HepG2 (cell line): Measurements from ENCODE around the gene ZNF442. TPM values are rescaled to one million over a fixed set of nuclear protein-coding genes. Genes with fewer than 3 reads are reported as not detected.

ENCODE experiments used
- GTF3A ChIP-seq: sonication (generic); formaldehyde crosslinking; conservative IDR thresholded peaks from 2 replicates; pipeline ENCODE4 v1.4.0; 2020; ENCODE audit warnings: mild to moderate bottlenecking, missing genetic modification reagents
- HHEX ChIP-seq: IDR thresholded peaks from 2 replicates; pipeline ENCODE4 v1.6.1; 2016; ENCODE audit warnings: control low read depth
- HIVEP1 ChIP-seq: sonication (generic); formaldehyde crosslinking; IDR thresholded peaks from 2 replicates; pipeline ENCODE4 v1.4.0; 2020; ENCODE audit warnings: mild to moderate bottlenecking, missing genetic modification reagents
- HOXA3 ChIP-seq: sonication (generic); formaldehyde crosslinking; IDR thresholded peaks from 2 replicates; pipeline ENCODE4 v1.5.0; 2020; ENCODE audit warnings: missing genetic modification reagents
- IRF2 ChIP-seq: IDR thresholded peaks from 2 replicates; pipeline ENCODE4 v1.6.1; 2018; ENCODE audit warnings: missing genetic modification reagents, missing compliant biosample characterization
- JUND ChIP-seq: sonication (generic); formaldehyde crosslinking; IDR thresholded peaks from 2 replicates; pipeline ENCODE4 v1.8.0; 2022; ENCODE audit warnings: mild to moderate bottlenecking, missing genetic modification reagents
- SMAD3 ChIP-seq: sonication (generic); formaldehyde crosslinking; IDR thresholded peaks from 2 replicates; pipeline ENCODE4 v1.4.0; 2020; ENCODE audit warnings: missing genetic modification reagents
- TOE1 ChIP-seq: sonication (generic); formaldehyde crosslinking; IDR thresholded peaks from 2 replicates; pipeline ENCODE4 v1.4.0; 2020; ENCODE audit warnings: mild to moderate bottlenecking, missing genetic modification reagents
- ZNF263 ChIP-seq: sonication (generic); formaldehyde crosslinking; IDR thresholded peaks from 2 replicates; pipeline ENCODE4 v1.4.0; 2020; ENCODE audit warnings: missing genetic modification reagents
- ZNF782 ChIP-seq: sonication (generic); formaldehyde crosslinking; IDR thresholded peaks from 2 replicates; pipeline ENCODE4 v1.4.0; 2020; ENCODE audit warnings: missing genetic modification reagents, mild to moderate bottlenecking, borderline replicate concordance
- polyA plus RNA-seq, 8 experiments: library from polyadenylated mRNA; depleted of rRNA in 3 of 8; stranded (reverse) in 7 of 8; unstranded in 1 of 8; fragments of >200 nt; fragmentation: Illumina TruSeq in 4 of 8; extraction: Trizol in 4 of 8; gene quantifications; 2 replicates each; pipeline versions ENCODE4 v1.2.1 to v1.2.3, GENCODE V29; 2011 to 2016; ENCODE audit warnings: low read depth in 4 of 8, missing spikeins in 1 of 8, mixed read lengths in 1 of 8; ENCODE audit not compliant: insufficient read depth in 1 of 8
- total RNA-seq, 5 experiments: library from RNA; depleted of rRNA; stranded (reverse); fragments of >200 nt; fragmentation: Illumina TruSeq; extraction: Trizol; gene quantifications; 2 replicates each; pipeline ENCODE4 v1.2.3, GENCODE V29; 2016; ENCODE audit warnings: low read depth in 1 of 5
- TF ChIP-seq, protein P1 (sequence below): sonication (generic); formaldehyde crosslinking; IDR thresholded peaks from 2 replicates; pipeline ENCODE4 v1.4.0; 2020; ENCODE audit warnings: low read depth, mild to moderate bottlenecking, missing genetic modification reagents
- TF ChIP-seq, protein P2 (sequence below): sonication (generic); formaldehyde crosslinking; IDR thresholded peaks from 2 replicates; pipeline ENCODE4 v1.4.0; 2020; ENCODE audit warnings: mild to moderate bottlenecking, missing genetic modification reagents
- TF ChIP-seq, protein P3 (sequence below): sonication (generic); formaldehyde crosslinking; IDR thresholded peaks from 2 replicates; pipeline ENCODE4 v1.4.0; 2020; ENCODE audit warnings: mild to moderate bottlenecking, missing genetic modification reagents
- TF ChIP-seq, protein P4 (sequence below): sonication (generic); formaldehyde crosslinking; IDR thresholded peaks from 2 replicates; pipeline ENCODE4 v1.5.1; 2020; ENCODE audit warnings: mild to moderate bottlenecking, moderate library complexity, missing genetic modification reagents
- TF ChIP-seq, protein P5 (sequence below): IDR thresholded peaks from 2 replicates; pipeline ENCODE4 v1.6.1; 2016; ENCODE audit warnings: low read depth, control low read depth
- TF ChIP-seq, protein P6 (sequence below): sonication (generic); formaldehyde crosslinking; IDR thresholded peaks from 2 replicates; pipeline ENCODE4 v1.4.0; 2020; ENCODE audit warnings: missing genetic modification reagents

The ZNF442 gene
- total and polyA plus RNA-seq, 2 of the 13 experiments (the other 11 are each of a cell fraction or from before 2014, with no cell fraction given), result 1.0 to 6.0 TPM

DNA sequence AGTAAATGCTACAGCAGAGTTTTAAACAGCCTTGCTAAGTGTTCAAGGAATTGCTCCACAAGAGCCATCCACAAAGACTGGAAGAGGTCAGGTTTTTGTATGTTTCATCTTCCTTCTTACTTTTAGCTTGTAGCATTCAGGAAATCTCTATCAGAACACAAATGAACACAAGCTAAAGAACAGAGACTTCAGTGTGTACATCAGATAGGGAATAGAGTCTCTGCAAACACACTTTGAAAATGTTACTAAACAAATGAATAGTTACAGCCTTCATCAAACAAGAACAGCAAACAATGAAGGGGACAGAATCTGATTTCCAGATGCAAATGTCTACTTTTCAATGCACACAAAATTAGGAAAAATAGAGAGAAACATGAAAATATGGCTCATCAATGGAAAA, 39.8 kb downstream of the ZNF442 start (continued):
- TF ChIP-seq HOXA3 (CRISPR knock-in tag) (no peak), IRF2 (CRISPR knock-in tag) (no peak), TOE1 (no peak), HHEX (CRISPR knock-in tag) (no peak), JUND (CRISPR knock-in tag) (no peak), SMAD3 (CRISPR knock-in tag) (0 out of 2 replicates have a peak, but pooled peaks have one; percentile 33), ZNF263 (CRISPR knock-in tag) (no peak), ZNF782 (CRISPR knock-in tag) (no peak), HIVEP1 (CRISPR knock-in tag) (no peak), GTF3A (CRISPR knock-in tag) (no peak)
- TF ChIP-seq, protein P1, sequence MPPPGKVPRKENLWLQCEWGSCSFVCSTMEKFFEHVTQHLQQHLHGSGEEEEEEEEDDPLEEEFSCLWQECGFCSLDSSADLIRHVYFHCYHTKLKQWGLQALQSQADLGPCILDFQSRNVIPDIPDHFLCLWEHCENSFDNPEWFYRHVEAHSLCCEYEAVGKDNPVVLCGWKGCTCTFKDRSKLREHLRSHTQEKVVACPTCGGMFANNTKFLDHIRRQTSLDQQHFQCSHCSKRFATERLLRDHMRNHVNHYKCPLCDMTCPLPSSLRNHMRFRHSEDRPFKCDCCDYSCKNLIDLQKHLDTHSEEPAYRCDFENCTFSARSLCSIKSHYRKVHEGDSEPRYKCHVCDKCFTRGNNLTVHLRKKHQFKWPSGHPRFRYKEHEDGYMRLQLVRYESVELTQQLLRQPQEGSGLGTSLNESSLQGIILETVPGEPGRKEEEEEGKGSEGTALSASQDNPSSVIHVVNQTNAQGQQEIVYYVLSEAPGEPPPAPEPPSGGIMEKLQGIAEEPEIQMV (CRISPR knock-in tag), result no peak
- TF ChIP-seq, protein P2, sequence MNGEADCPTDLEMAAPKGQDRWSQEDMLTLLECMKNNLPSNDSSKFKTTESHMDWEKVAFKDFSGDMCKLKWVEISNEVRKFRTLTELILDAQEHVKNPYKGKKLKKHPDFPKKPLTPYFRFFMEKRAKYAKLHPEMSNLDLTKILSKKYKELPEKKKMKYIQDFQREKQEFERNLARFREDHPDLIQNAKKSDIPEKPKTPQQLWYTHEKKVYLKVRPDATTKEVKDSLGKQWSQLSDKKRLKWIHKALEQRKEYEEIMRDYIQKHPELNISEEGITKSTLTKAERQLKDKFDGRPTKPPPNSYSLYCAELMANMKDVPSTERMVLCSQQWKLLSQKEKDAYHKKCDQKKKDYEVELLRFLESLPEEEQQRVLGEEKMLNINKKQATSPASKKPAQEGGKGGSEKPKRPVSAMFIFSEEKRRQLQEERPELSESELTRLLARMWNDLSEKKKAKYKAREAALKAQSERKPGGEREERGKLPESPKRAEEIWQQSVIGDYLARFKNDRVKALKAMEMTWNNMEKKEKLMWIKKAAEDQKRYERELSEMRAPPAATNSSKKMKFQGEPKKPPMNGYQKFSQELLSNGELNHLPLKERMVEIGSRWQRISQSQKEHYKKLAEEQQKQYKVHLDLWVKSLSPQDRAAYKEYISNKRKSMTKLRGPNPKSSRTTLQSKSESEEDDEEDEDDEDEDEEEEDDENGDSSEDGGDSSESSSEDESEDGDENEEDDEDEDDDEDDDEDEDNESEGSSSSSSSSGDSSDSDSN (CRISPR knock-in tag), result no peak
- TF ChIP-seq, protein P3, sequence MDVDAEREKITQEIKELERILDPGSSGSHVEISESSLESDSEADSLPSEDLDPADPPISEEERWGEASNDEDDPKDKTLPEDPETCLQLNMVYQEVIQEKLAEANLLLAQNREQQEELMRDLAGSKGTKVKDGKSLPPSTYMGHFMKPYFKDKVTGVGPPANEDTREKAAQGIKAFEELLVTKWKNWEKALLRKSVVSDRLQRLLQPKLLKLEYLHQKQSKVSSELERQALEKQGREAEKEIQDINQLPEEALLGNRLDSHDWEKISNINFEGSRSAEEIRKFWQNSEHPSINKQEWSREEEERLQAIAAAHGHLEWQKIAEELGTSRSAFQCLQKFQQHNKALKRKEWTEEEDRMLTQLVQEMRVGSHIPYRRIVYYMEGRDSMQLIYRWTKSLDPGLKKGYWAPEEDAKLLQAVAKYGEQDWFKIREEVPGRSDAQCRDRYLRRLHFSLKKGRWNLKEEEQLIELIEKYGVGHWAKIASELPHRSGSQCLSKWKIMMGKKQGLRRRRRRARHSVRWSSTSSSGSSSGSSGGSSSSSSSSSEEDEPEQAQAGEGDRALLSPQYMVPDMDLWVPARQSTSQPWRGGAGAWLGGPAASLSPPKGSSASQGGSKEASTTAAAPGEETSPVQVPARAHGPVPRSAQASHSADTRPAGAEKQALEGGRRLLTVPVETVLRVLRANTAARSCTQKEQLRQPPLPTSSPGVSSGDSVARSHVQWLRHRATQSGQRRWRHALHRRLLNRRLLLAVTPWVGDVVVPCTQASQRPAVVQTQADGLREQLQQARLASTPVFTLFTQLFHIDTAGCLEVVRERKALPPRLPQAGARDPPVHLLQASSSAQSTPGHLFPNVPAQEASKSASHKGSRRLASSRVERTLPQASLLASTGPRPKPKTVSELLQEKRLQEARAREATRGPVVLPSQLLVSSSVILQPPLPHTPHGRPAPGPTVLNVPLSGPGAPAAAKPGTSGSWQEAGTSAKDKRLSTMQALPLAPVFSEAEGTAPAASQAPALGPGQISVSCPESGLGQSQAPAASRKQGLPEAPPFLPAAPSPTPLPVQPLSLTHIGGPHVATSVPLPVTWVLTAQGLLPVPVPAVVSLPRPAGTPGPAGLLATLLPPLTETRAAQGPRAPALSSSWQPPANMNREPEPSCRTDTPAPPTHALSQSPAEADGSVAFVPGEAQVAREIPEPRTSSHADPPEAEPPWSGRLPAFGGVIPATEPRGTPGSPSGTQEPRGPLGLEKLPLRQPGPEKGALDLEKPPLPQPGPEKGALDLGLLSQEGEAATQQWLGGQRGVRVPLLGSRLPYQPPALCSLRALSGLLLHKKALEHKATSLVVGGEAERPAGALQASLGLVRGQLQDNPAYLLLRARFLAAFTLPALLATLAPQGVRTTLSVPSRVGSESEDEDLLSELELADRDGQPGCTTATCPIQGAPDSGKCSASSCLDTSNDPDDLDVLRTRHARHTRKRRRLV, result no peak
- TF ChIP-seq, protein P4, sequence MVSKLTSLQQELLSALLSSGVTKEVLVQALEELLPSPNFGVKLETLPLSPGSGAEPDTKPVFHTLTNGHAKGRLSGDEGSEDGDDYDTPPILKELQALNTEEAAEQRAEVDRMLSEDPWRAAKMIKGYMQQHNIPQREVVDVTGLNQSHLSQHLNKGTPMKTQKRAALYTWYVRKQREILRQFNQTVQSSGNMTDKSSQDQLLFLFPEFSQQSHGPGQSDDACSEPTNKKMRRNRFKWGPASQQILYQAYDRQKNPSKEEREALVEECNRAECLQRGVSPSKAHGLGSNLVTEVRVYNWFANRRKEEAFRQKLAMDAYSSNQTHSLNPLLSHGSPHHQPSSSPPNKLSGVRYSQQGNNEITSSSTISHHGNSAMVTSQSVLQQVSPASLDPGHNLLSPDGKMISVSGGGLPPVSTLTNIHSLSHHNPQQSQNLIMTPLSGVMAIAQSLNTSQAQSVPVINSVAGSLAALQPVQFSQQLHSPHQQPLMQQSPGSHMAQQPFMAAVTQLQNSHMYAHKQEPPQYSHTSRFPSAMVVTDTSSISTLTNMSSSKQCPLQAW (CRISPR knock-in tag), result no peak
- TF ChIP-seq, protein P5, sequence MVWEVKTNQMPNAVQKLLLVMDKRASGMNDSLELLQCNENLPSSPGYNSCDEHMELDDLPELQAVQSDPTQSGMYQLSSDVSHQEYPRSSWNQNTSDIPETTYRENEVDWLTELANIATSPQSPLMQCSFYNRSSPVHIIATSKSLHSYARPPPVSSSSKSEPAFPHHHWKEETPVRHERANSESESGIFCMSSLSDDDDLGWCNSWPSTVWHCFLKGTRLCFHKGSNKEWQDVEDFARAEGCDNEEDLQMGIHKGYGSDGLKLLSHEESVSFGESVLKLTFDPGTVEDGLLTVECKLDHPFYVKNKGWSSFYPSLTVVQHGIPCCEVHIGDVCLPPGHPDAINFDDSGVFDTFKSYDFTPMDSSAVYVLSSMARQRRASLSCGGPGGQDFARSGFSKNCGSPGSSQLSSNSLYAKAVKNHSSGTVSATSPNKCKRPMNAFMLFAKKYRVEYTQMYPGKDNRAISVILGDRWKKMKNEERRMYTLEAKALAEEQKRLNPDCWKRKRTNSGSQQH (CRISPR knock-in tag), result no peak
- TF ChIP-seq, protein P6, sequence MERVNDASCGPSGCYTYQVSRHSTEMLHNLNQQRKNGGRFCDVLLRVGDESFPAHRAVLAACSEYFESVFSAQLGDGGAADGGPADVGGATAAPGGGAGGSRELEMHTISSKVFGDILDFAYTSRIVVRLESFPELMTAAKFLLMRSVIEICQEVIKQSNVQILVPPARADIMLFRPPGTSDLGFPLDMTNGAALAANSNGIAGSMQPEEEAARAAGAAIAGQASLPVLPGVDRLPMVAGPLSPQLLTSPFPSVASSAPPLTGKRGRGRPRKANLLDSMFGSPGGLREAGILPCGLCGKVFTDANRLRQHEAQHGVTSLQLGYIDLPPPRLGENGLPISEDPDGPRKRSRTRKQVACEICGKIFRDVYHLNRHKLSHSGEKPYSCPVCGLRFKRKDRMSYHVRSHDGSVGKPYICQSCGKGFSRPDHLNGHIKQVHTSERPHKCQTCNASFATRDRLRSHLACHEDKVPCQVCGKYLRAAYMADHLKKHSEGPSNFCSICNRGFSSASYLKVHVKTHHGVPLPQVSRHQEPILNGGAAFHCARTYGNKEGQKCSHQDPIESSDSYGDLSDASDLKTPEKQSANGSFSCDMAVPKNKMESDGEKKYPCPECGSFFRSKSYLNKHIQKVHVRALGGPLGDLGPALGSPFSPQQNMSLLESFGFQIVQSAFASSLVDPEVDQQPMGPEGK (CRISPR knock-in tag), result 0 out of 2 replicates have a peak, but pooled peaks have one; percentile 9
